Mammary epithelial cell (primary cell): Measurements from ENCODE around the gene TOR3A.

Experiments used
- EZH2 ChIP-seq: IDR thresholded peaks from 2 replicates; pipeline ENCODE4 v1.6.1; 2012; ENCODE audit warnings: low read length, inconsistent platforms, borderline replicate concordance
- TF ChIP-seq, protein P1 (sequence below), 2 donors: IDR thresholded peaks in 1 of 2; conservative IDR thresholded peaks in 1 of 2; 2 replicates each; pipeline ENCODE4 v1.5.1; 2011 to 2012; ENCODE audit warnings: inconsistent platforms in 2 of 2, low read length in 2 of 2, mild to moderate bottlenecking in 2 of 2, control low read depth in 1 of 2, low read depth in 1 of 2; ENCODE audit not compliant: insufficient read depth in 1 of 2; ENCODE audit errors: extremely low read depth in 1 of 2

DNA sequence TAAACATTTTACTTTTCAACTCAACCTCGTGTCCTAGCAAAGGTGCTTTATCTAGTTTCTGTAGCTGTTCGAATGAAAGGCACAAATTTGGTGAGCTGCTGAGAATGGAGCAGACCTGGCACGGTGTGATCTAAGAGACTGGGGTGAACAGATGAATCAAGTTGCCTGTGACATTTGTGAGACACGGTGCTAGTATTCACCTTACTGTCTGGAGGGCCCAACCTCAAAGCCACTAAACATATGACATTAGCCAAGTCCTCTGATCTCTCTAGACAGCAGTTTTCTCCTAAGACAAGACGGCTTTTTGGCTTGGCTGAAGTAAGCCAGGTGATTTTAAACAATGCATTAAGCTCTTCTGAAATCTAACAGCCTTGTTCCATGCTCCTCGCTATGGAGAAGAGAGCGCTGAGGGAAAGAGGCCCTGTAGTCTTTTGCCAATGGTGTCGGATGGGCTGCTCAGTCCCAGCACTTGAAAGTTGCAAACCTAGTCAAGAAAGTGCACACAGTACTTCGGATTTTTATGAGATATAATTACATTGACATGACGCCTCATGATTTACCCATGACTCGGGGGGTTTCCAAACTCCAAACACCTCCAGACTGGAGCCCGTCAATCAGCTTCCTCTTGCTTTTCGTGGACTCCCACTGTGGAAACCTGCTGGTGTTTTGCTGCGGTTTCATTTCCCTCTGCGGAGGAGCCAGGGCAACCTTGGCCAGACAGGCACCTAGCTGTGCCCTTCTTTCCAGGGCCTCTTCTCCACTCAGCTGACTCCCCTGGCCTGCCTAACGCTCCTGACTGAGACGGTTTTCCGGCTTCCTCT lies 794 bp upstream of the TOR3A start:
- TF ChIP-seq, protein P1, sequence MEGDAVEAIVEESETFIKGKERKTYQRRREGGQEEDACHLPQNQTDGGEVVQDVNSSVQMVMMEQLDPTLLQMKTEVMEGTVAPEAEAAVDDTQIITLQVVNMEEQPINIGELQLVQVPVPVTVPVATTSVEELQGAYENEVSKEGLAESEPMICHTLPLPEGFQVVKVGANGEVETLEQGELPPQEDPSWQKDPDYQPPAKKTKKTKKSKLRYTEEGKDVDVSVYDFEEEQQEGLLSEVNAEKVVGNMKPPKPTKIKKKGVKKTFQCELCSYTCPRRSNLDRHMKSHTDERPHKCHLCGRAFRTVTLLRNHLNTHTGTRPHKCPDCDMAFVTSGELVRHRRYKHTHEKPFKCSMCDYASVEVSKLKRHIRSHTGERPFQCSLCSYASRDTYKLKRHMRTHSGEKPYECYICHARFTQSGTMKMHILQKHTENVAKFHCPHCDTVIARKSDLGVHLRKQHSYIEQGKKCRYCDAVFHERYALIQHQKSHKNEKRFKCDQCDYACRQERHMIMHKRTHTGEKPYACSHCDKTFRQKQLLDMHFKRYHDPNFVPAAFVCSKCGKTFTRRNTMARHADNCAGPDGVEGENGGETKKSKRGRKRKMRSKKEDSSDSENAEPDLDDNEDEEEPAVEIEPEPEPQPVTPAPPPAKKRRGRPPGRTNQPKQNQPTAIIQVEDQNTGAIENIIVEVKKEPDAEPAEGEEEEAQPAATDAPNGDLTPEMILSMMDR (conservative IDR thresholded peaks at IDR 0.05 in 1 of 2, IDR thresholded peaks at IDR 0.05 in 1 of 2; ENCODE audit: extremely low read depth in 1 of 2, insufficient read depth in 1 of 2, low read depth in 1 of 2, low read length in 2 of 2) = no peak
- TF ChIP-seq EZH2 = no peak
